SK-N-SH (cell line): ENCODE data around the gene NUFIP2. TPM values are rescaled to one million over a fixed set of nuclear protein-coding genes. Genes with fewer than 3 reads are reported as not detected.

ENCODE experiments used
- CTCF ChIA-PET: fragments of 300-600, 350-600 bp; formaldehyde crosslinking; extraction: SDS; loops from one replicate; lab custom pipeline; 2021; lab: Yijun Ruan, JAX
- POLR2A ChIA-PET: fragments of 350-600 bp; sonication (Branson Sonifier 250); formaldehyde crosslinking; extraction: SDS; loops from one replicate; lab custom pipeline; 2020; ENCODE audit warnings: antibody characterized with exemption, inconsistent platforms; lab: Yijun Ruan, JAX
- DNase-seq: peaks from one replicate; pipeline ENCODE4 v3.0.0; 2012
- H2AFZ ChIP-seq: fragments of 200-600 bp; sonication (generic); 2 replicates; pipeline ENCODE4 v1.8.1; 2016; ENCODE audit warnings: antibody characterized with exemption, mild to moderate bottlenecking, low read depth
- H3F3A ChIP-seq: fragments of 200-600 bp; sonication (generic); replicated peaks from 2 replicates; pipeline ENCODE3; 2016; ENCODE audit warnings: antibody characterized with exemption, mild to moderate bottlenecking; ENCODE audit not compliant: insufficient read depth
- H3K27ac ChIP-seq, 2 experiments: fragments of 200-500 bp in 1 of 2; fragments of 200-600 bp in 1 of 2; sonication (Bioruptor generic) in 1 of 2; sonication (generic), shearing (Covaris generic) in 1 of 2; 2 replicates each; pipeline versions ENCODE4 v1.5.1 to v1.6.1; 2014 to 2016; ENCODE audit warnings: low read depth in 2 of 2, inconsistent platforms in 1 of 2, low read length in 1 of 2, mild to moderate bottlenecking in 1 of 2, mixed read lengths in 1 of 2
- H3K27me3 ChIP-seq: fragments of 200-600 bp; sonication (generic), shearing (Covaris generic); 2 replicates; pipeline ENCODE4 v1.6.1; 2016; ENCODE audit warnings: mixed run types; ENCODE audit not compliant: insufficient read depth
- H3K36me3 ChIP-seq, 2 experiments: fragments of 200-500 bp in 1 of 2; fragments of 200-600 bp in 1 of 2; sonication (Bioruptor generic) in 1 of 2; sonication (generic) in 1 of 2; replicated peaks in 1 of 2; 2 replicates each; pipeline versions ENCODE3 to v1.5.1; 2014 to 2016; ENCODE audit warnings: low read length in 1 of 2, mild to moderate bottlenecking in 1 of 2; ENCODE audit not compliant: insufficient read depth in 2 of 2, control insufficient read depth in 1 of 2
- H3K4me1 ChIP-seq, 2 experiments: fragments of 200-500 bp in 1 of 2; fragments of 200-600 bp in 1 of 2; sonication (Bioruptor generic) in 1 of 2; sonication (generic), shearing (Covaris generic) in 1 of 2; 2 replicates each; pipeline versions ENCODE4 v1.5.1 to v1.6.1; 2014 to 2016; ENCODE audit warnings: low read depth in 1 of 2, low read length in 1 of 2, mixed run types in 1 of 2; ENCODE audit not compliant: insufficient read depth in 2 of 2, control insufficient read depth in 1 of 2
- H3K4me2 ChIP-seq: fragments of 200-600 bp; sonication (generic), shearing (Covaris generic); 2 replicates; pipeline ENCODE4 v1.6.1; 2017; ENCODE audit warnings: mixed run types
- H3K4me3 ChIP-seq, 2 experiments: fragments of 200-500 bp in 1 of 2; fragments of 200-600 bp in 1 of 2; sonication (Bioruptor generic) in 1 of 2; sonication (generic), shearing (Covaris generic) in 1 of 2; 2 replicates each; pipeline versions ENCODE4 v1.5.1 to v1.8.1; 2014 to 2016; ENCODE audit warnings: low read depth in 2 of 2, inconsistent platforms in 1 of 2, low read length in 1 of 2, mild to moderate bottlenecking in 1 of 2, mixed read lengths in 1 of 2, moderate library complexity in 1 of 2
- H3K79me2 ChIP-seq: fragments of 200-600 bp; sonication (generic); 2 replicates; pipeline ENCODE4 v1.8.1; 2017; ENCODE audit warnings: mild to moderate bottlenecking; ENCODE audit not compliant: insufficient read depth
- H3K9ac ChIP-seq: fragments of 200-600 bp; sonication (generic); 2 replicates; pipeline ENCODE4 v1.6.1; 2017; ENCODE audit warnings: mixed run types
- H3K9me2 ChIP-seq: fragments of 200-600 bp; sonication (generic); 2 replicates; pipeline ENCODE4 v1.6.1; 2017; ENCODE audit warnings: mixed run types
- H3K9me3 ChIP-seq: fragments of 200-600 bp; sonication (generic); 2 replicates; pipeline ENCODE4 v1.6.1; 2017; ENCODE audit warnings: mixed run types, mild to moderate bottlenecking, moderate library complexity
- H4K20me1 ChIP-seq: fragments of 200-600 bp; sonication (generic); 2 replicates; pipeline ENCODE4 v1.6.1; 2017; ENCODE audit warnings: mild to moderate bottlenecking, mixed run types; ENCODE audit not compliant: insufficient read depth
- CHD2 ChIP-seq: fragments of 150-350 bp; IDR thresholded peaks from 2 replicates; pipeline ENCODE4 v1.6.1; 2018; ENCODE audit warnings: low read length; ENCODE audit not compliant: partially characterized antibody
- ELF1 ChIP-seq: IDR thresholded peaks from 2 replicates; pipeline ENCODE4 v1.4.0; 2012
- EP300 ChIP-seq, 2 experiments: IDR thresholded peaks; 2 replicates each; pipeline versions ENCODE4 v1.4.0 to v1.6.1; 2012; ENCODE audit warnings: borderline replicate concordance in 1 of 2, low read depth in 1 of 2, low read length in 1 of 2
- FOXJ3 ChIP-seq: sonication (generic); formaldehyde crosslinking; IDR thresholded peaks from 2 replicates; pipeline ENCODE4 v1.5.1; 2020; ENCODE audit warnings: mild to moderate bottlenecking, missing genetic modification reagents
- IRF3 ChIP-seq: fragments of 150-350 bp; IDR thresholded peaks from 2 replicates; pipeline ENCODE4 v1.6.1; 2016; ENCODE audit warnings: mild to moderate bottlenecking, low read depth, low read length
- MXI1 ChIP-seq: IDR thresholded peaks from 2 replicates; pipeline ENCODE4 v1.6.1; 2012; ENCODE audit warnings: mild to moderate bottlenecking, low read depth, low read length, improper control_type of control experiment
- NFIC ChIP-seq: IDR thresholded peaks from 2 replicates; pipeline ENCODE4 v1.4.0; 2012; ENCODE audit warnings: borderline replicate concordance
- POLR2AphosphoS5 ChIP-seq: IDR thresholded peaks from 2 replicates; pipeline ENCODE4 v1.6.1; 2012; ENCODE audit warnings: low read depth, low read length
- RAD21 ChIP-seq: IDR thresholded peaks from 2 replicates; pipeline ENCODE4 v1.6.1; 2012; ENCODE audit warnings: mild to moderate bottlenecking, low read length
- RCOR1 ChIP-seq: fragments of 150-350 bp; IDR thresholded peaks from 2 replicates; pipeline ENCODE4 v1.6.1; 2017; ENCODE audit warnings: antibody characterized with exemption, low read length
- RFX5 ChIP-seq: IDR thresholded peaks from 2 replicates; pipeline ENCODE4 v1.6.1; 2012; ENCODE audit warnings: mild to moderate bottlenecking, improper control_type of control experiment, low read length
- SIN3A ChIP-seq: IDR thresholded peaks from 2 replicates; pipeline ENCODE4 v1.6.1; 2012; ENCODE audit warnings: low read depth, mild to moderate bottlenecking, low read length, moderate library complexity, borderline replicate concordance
- USF1 ChIP-seq: IDR thresholded peaks from 2 replicates; pipeline ENCODE4 v1.4.0; 2012; ENCODE audit warnings: low read depth, borderline replicate concordance
- USF2 ChIP-seq: fragments of 150-350 bp; IDR thresholded peaks from 2 replicates; pipeline ENCODE4 v1.6.1; 2017; ENCODE audit warnings: antibody characterized with exemption, low read length, low read depth, borderline replicate concordance
- YY1 ChIP-seq: IDR thresholded peaks from 2 replicates; pipeline ENCODE4 v1.4.0; 2012; ENCODE audit warnings: low read depth, mild to moderate bottlenecking
- WGBS: methylation state at CpG from one replicate; pipeline ENCODE4 v1.1.6; 2017; ENCODE audit warnings: low lambda C conversion rate; 5-methylcytosine and 5-hydroxymethylcytosine counted together
- polyA plus RNA-seq, 3 experiments: library from polyadenylated mRNA; depleted of rRNA; stranded (reverse); fragments of >200 nt; gene quantifications; 2 replicates each; pipeline ENCODE4 v1.2.3, GENCODE V29; 2012
- TF ChIP-seq, protein P1 (sequence below): IDR thresholded peaks from 2 replicates; pipeline ENCODE4 v1.6.1; 2012; ENCODE audit warnings: mild to moderate bottlenecking, low read depth, low read length, moderate library complexity

NUFIP2 gene
- polyA plus RNA-seq, 1 of the 3 experiments (the other 2 are of a cell fraction): 9.0 TPM

DNA sequence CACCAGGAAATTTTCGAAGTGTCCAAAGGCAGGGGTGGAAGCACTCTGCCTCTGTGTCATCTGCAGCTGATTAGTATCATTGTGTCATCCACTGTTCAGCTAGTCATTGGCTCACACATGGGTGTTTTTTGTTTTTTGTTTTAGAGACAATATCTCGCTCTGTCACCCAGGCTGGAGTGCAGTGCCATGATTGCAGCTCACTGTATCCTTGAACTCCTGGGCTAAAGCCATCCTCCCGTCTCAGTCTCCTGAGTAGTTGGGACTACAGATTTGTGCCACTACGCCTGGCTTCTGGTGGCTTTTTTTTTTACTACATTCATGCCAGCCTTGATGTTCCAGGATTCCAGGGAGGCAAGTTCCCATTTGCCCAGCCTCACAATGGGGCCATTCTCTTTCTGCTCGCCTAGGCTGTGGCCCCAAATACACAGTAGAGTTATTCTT is 81.2 kb downstream of the NUFIP2 start:
- Histone ChIP-seq H3K4me1 (no peaks in the 10 kb centered on the region; a peak in 1 of 4 replicates), H3K4me3 (no peak overlapping the region), H3K36me3 (no peaks in the 10 kb centered on the region), H3K9me2 (no peaks in the 10 kb centered on the region), H3K27me3 (no peaks in the 10 kb centered on the region), H3K4me2 (no peak overlapping the region), H2AFZ (no peak overlapping the region), H3K9ac (no peak overlapping the region), H3K9me3 (no peaks in the 10 kb centered on the region), H3K79me2 (no peaks in the 10 kb centered on the region), H3F3A (no peaks in the 10 kb centered on the region), H4K20me1 (no peaks in the 10 kb centered on the region), H3K27ac (no peak overlapping the region)
- 80% methylated on average over 5 of the region's 5 CpGs for WGBS
- DNase-seq: no peak
- POLR2A ChIA-PET: no interaction called here
- TF ChIP-seq, protein P1, sequence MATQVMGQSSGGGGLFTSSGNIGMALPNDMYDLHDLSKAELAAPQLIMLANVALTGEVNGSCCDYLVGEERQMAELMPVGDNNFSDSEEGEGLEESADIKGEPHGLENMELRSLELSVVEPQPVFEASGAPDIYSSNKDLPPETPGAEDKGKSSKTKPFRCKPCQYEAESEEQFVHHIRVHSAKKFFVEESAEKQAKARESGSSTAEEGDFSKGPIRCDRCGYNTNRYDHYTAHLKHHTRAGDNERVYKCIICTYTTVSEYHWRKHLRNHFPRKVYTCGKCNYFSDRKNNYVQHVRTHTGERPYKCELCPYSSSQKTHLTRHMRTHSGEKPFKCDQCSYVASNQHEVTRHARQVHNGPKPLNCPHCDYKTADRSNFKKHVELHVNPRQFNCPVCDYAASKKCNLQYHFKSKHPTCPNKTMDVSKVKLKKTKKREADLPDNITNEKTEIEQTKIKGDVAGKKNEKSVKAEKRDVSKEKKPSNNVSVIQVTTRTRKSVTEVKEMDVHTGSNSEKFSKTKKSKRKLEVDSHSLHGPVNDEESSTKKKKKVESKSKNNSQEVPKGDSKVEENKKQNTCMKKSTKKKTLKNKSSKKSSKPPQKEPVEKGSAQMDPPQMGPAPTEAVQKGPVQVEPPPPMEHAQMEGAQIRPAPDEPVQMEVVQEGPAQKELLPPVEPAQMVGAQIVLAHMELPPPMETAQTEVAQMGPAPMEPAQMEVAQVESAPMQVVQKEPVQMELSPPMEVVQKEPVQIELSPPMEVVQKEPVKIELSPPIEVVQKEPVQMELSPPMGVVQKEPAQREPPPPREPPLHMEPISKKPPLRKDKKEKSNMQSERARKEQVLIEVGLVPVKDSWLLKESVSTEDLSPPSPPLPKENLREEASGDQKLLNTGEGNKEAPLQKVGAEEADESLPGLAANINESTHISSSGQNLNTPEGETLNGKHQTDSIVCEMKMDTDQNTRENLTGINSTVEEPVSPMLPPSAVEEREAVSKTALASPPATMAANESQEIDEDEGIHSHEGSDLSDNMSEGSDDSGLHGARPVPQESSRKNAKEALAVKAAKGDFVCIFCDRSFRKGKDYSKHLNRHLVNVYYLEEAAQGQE: no peak
- TF ChIP-seq ELF1 (no peak), MXI1 (no peak), CHD2 (no peak), YY1 (no peak), NFIC (no peak), EP300 (IDR thresholded peaks at IDR 0.05; ENCODE audit: borderline replicate concordance in 1 of 2, low read depth in 1 of 2, low read length in 1 of 2) (no peak)
- CTCF ChIA-PET: interaction anchor here (1.0 to 19.8 kb wide), 7 partner anchors 30 to 260 kb away, joined by 3 to 438 read pairs (median 9); partner anchors contain the start of gene MYO18A

- Histone ChIP-seq H3K9me3 (no peaks in the 10 kb centered on the region), H3K4me1 (no peaks in the 10 kb centered on the region; a peak in 1 of 4 replicates), H3K27ac (no peak overlapping the region), H3K79me2 (no peaks in the 10 kb centered on the region), H3K36me3 (no peaks in the 10 kb centered on the region), H4K20me1 (no peaks in the 10 kb centered on the region), H3F3A (no peaks in the 10 kb centered on the region), H3K4me2 (no peak overlapping the region), H3K27me3 (no peaks in the 10 kb centered on the region), H3K4me3 (no peak overlapping the region), H3K9me2 (no peaks in the 10 kb centered on the region), H2AFZ (no peak overlapping the region), H3K9ac (no peak overlapping the region)
- ChIA-PET POLR2A (no interaction called here), CTCF (interaction anchor here (1.0 to 19.8 kb wide), 7 partner anchors 7 to 259 kb away, joined by 3 to 438 read pairs (median 10); partner anchors contain the start of gene MYO18A)
- 100% methylated on average over 1 of the region's 1 CpG for WGBS
- no peak for DNase-seq
- TF ChIP-seq POLR2AphosphoS5: no peak
- no peak for TF ChIP-seq USF2
- TF ChIP-seq RCOR1: no peak
- TF ChIP-seq, protein P1: no peak
- no peak for TF ChIP-seq SIN3A
- no peak for TF ChIP-seq RFX5
- no peak for TF ChIP-seq RAD21
- no peak for TF ChIP-seq EP300 (IDR thresholded peaks at IDR 0.05; ENCODE audit: borderline replicate concordance in 1 of 2, low read depth in 1 of 2, low read length in 1 of 2)
- TF ChIP-seq USF1: no peak
- TF ChIP-seq ELF1: no peak
- no peak for TF ChIP-seq IRF3
- no peak for TF ChIP-seq FOXJ3 (CRISPR knock-in tag)
Observed at GRCh38 chr17:29212094-29212631, 81.8 kb downstream of the NUFIP2 start.
